SK-N-SH (cell line): ENCODE results near the gene HAAO.

Experiments used
- POLR2AphosphoS5 ChIP-seq: IDR thresholded peaks from 2 replicates; pipeline ENCODE4 v1.6.1; 2012; ENCODE audit warnings: low read depth, low read length
- RCOR1 ChIP-seq: fragments of 150-350 bp; IDR thresholded peaks from 2 replicates; pipeline ENCODE4 v1.6.1; 2017; ENCODE audit warnings: antibody characterized with exemption, low read length
- TEAD4 ChIP-seq: IDR thresholded peaks from 2 replicates; pipeline ENCODE4 v1.4.0; 2012; ENCODE audit warnings: mild to moderate bottlenecking, borderline replicate concordance; ENCODE audit not compliant: insufficient read depth

DNA sequence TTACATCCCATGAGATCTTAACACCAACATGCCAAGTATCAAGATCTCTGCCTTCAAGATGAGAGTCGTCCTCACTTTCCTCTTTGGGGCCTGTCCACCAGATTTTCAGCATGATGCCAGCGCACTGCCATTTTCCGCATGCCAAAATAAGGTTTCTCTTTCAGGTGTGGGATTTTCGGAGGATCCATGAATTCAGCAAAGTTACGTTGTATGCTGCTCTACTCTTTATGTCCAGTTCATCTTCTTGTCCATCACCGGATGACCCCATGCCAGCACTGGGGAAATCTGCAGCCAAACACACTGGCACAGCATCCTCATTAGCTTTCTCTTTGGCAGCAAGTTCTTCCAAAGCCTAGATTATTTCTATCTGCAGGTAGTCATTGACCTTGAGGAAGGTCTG is 4.9 kb upstream of the HAAO start:
- TF ChIP-seq TEAD4 (no peak), POLR2AphosphoS5 (no peak), RCOR1 (no peak)
